HEK293 (cell line): ENCODE measurements around the gene KRT25.

Source experiments
- CTCF ChIP-seq: fragments of 450-650 bp; formaldehyde crosslinking; IDR thresholded peaks from 2 replicates; pipeline ENCODE4 v1.5.1; 2016; ENCODE audit warnings: missing biosample characterization, missing genetic modification characterization
- SALL2 ChIP-seq: fragments of 450-650 bp; formaldehyde crosslinking; IDR thresholded peaks from 2 replicates; pipeline ENCODE4 v1.5.0; 2017; ENCODE audit warnings: missing biosample characterization, mild to moderate bottlenecking, missing genetic modification characterization, borderline replicate concordance
- ZNF121 ChIP-seq: fragments of 450-650 bp; formaldehyde crosslinking; IDR thresholded peaks from 2 replicates; pipeline ENCODE4 v1.5.1; 2016; ENCODE audit warnings: missing biosample characterization, missing genetic modification characterization

- TF ChIP-seq CTCF (tag by site-specific recombination) (no peak), ZNF121 (tag by site-specific recombination) (no peak), SALL2 (tag by site-specific recombination) (no peak)
These were observed 37.4 kb downstream of the KRT25 start for GRCh38 chr17:40717776-40718175.
